Panc1 (cell line): Measurements from ENCODE around the gene HNRNPF. TPM values are rescaled to one million over a fixed set of nuclear protein-coding genes. Genes with fewer than 3 reads are reported as not detected.
"Not testable (repeated sequence)": the region's sequence is repeated elsewhere in the genome, so short reads cannot be mapped to it uniquely, and the experiment has no call there.

ENCODE experiments used
- ATAC-seq: fragments of 200-7000 bp; cut with Tn5 transposase; 2 replicates; pipeline ENCODE4 v1.9.1; 2020; ENCODE audit warnings: mild to moderate bottlenecking, moderate library complexity
- BruUV-seq: library from RNA; stranded (reverse); fragments of 400-500 nt; replicated peaks from 2 replicates; lab custom pipeline; 2021; lab: Mats Ljungman, UMichigan
- CTCF ChIA-PET: fragments of 300-600 bp; sonication (Branson Sonifier 250); formaldehyde crosslinking; loops from one replicate; lab custom pipeline; 2022; ENCODE audit warnings: antibody characterized with exemption; lab: Charles Lee
- POLR2A ChIA-PET: fragments of 300-600 bp; sonication (Branson Sonifier 250); formaldehyde crosslinking; loops from one replicate; lab custom pipeline; 2022; ENCODE audit warnings: antibody characterized with exemption; lab: Charles Lee
- DNase-seq: peaks from one replicate; pipeline ENCODE4 v3.0.0-alpha.2; 2010; ENCODE audit warnings: low read depth, low spot score
- H3K27ac ChIP-seq: 2 replicates; pipeline ENCODE4 v1.5.1; 2011; ENCODE audit warnings: mild to moderate bottlenecking, low read length, inconsistent platforms
- H3K27me3 ChIP-seq: fragments of 200-500 bp; sonication (Bioruptor generic); 2 replicates; pipeline ENCODE4 v1.6.0; 2014; ENCODE audit warnings: low read length, inconsistent platforms; ENCODE audit not compliant: control insufficient read depth, insufficient read depth
- H3K36me3 ChIP-seq: fragments of 200-500 bp; sonication (Bioruptor generic); 2 replicates; pipeline ENCODE4 v1.5.1; 2014; ENCODE audit warnings: inconsistent platforms, mild to moderate bottlenecking, low read length, moderate library complexity; ENCODE audit not compliant: control insufficient read depth, insufficient read depth
- H3K4me1 ChIP-seq: 2 replicates; pipeline ENCODE4 v1.5.1; 2011; ENCODE audit warnings: inconsistent platforms, mild to moderate bottlenecking, low read length, moderate library complexity; ENCODE audit not compliant: control insufficient read depth, insufficient read depth
- H3K4me3 ChIP-seq, 2 experiments: 2 replicates each; pipeline ENCODE4 v1.5.1; 2011 to 2012; ENCODE audit warnings: low read depth in 2 of 2, low read length in 2 of 2, mild to moderate bottlenecking in 2 of 2, inconsistent platforms in 1 of 2, moderate library complexity in 1 of 2
- H3K9me3 ChIP-seq: fragments of 200-500 bp; sonication (Bioruptor generic); 2 replicates; pipeline ENCODE4 v1.5.1; 2014; ENCODE audit warnings: low read depth, mild to moderate bottlenecking, inconsistent platforms, low read length, moderate library complexity; ENCODE audit not compliant: control insufficient read depth, insufficient read depth
- POLR2AphosphoS5 ChIP-seq: IDR thresholded peaks from 2 replicates; pipeline ENCODE4 v1.6.1; 2012; ENCODE audit warnings: mild to moderate bottlenecking, low read depth, low read length, moderate library complexity
- SIN3A ChIP-seq: IDR thresholded peaks from 2 replicates; pipeline ENCODE4 v1.6.1; 2012; ENCODE audit warnings: low read depth, mild to moderate bottlenecking, low read length, moderate library complexity, borderline replicate concordance; ENCODE audit not compliant: insufficient read depth
- TCF7L2 ChIP-seq: IDR thresholded peaks from 2 replicates; pipeline ENCODE4 v1.6.1; 2011; ENCODE audit warnings: mild to moderate bottlenecking, low read depth, low read length, inconsistent platforms
- in situ Hi-C: cut with HindIII; loops from 2 replicates; pipeline ENCODE4 v1.10.0; 2016; ENCODE audit warnings: low sequenced_read_pairs, low pct_unique_long_range_greater_than_20kb
- intact Hi-C: fragments of 100-400 bp; cut with micrococcal nuclease; formaldehyde crosslinking; loops from one replicate; pipeline ENCODE4 v1.10.0; 2022; ENCODE audit not compliant: unreplicated experiment
- total RNA-seq: library from RNA; stranded (reverse); gene quantifications from one replicate; pipeline ENCODE4 v1.2.1, GENCODE V29; 2021; ENCODE audit not compliant: unreplicated experiment
- TF ChIP-seq, protein P1 (sequence below): fragments of 450-650 bp; IDR thresholded peaks from 2 replicates; pipeline ENCODE4 v1.5.1; 2017; ENCODE audit warnings: mild to moderate bottlenecking
- TF ChIP-seq, protein P2 (sequence below), 2 experiments: IDR thresholded peaks; 2 replicates each; pipeline ENCODE4 v1.6.1; 2011 to 2012; ENCODE audit warnings: low read depth in 2 of 2, control low read depth in 1 of 2, low read length in 1 of 2, mild to moderate bottlenecking in 1 of 2, moderate library complexity in 1 of 2; ENCODE audit not compliant: insufficient read depth in 1 of 2

Gene HNRNPF
- total RNA-seq, 1 experiment from 2014 or later = 466 TPM

DNA sequence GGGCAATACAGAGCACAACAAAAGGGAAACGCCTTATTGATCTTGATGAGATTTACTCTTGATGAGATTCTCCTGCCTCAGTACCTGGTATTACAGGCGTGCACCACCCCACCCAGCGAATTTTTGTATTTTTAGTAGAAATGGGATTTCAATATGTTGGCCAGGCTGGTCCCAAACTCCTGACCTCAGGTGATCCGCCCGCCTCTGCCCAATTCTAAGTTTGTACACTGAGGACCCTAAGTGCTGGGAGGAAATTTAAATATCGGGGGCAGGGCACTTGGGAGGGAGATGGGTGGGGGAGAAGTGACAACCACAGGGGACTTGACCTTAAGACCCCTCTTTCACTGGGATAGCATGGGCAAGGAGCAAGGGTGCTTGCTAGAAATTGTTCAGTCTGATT, 14.1 kb downstream of the HNRNPF start:
- Histone ChIP-seq H3K27ac (peak overlapping the region; percentile 96), H3K27me3 (no peaks in the 10 kb centered on the region), H3K4me1 (peaks cover 38% of the 10 kb centered on the region), H3K36me3 (peaks cover 39% of the 10 kb centered on the region), H3K9me3 (no peaks in the 10 kb centered on the region), H3K4me3 (peak overlapping the region; percentile 67 to 84)
- intact Hi-C loops (no loop called here), in situ Hi-C loops (no loop called here)
- POLR2A ChIA-PET = no interaction called here
- no TSS peak for BruUV-seq
- no peak for ATAC-seq
- TF ChIP-seq, protein P1, sequence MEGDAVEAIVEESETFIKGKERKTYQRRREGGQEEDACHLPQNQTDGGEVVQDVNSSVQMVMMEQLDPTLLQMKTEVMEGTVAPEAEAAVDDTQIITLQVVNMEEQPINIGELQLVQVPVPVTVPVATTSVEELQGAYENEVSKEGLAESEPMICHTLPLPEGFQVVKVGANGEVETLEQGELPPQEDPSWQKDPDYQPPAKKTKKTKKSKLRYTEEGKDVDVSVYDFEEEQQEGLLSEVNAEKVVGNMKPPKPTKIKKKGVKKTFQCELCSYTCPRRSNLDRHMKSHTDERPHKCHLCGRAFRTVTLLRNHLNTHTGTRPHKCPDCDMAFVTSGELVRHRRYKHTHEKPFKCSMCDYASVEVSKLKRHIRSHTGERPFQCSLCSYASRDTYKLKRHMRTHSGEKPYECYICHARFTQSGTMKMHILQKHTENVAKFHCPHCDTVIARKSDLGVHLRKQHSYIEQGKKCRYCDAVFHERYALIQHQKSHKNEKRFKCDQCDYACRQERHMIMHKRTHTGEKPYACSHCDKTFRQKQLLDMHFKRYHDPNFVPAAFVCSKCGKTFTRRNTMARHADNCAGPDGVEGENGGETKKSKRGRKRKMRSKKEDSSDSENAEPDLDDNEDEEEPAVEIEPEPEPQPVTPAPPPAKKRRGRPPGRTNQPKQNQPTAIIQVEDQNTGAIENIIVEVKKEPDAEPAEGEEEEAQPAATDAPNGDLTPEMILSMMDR = no peak
- TF ChIP-seq TCF7L2 (no peak), SIN3A (no peak)
- CTCF ChIA-PET = no interaction called here
- DNase-seq = no peak

DNA sequence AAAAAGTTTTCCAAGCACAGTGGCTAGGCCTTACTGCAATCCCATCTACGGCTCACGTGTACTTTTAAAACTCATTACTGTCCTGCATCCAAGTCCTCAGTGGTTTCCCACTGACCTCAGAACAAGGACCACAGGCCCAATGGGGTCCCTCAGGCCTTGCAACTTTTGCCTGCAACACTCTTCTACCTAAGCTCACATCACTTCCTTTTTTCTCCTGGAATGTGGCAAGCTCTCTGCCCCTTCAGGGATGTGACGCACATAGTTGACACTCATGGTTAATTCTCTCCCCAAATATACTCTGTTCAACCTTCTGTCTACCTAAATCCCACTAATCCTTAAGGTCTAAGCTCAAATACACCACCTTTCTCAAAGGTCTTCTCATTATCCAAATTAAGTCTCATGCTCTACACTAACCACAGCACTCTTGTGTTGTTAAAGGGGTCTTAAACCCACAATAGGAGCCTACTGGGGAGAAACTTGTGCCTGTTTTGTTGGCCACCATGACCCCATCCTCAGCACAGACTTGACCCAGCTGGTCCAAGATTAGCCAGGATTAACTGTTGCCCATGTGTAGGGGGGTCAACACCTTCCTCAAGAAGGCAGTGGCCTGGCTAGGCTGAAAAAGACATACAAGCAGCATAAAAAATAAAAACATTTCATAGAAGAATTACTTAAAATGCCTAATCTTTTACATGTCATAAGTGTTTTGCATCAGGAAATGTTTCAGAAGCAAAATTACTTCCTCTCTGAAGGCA, 15.2 kb downstream of the HNRNPF start:
- intact Hi-C loops = no loop called here
- in situ Hi-C loops = no loop called here
- TSS peak; percentile 36 for BruUV-seq
- peaks cover 27% of the 10 kb centered on the region for H3K4me1 ChIP-seq
- H3K4me3 ChIP-seq = peak overlapping the region in 1 of 2 experiments; percentile 84; a peak in 3 of 4 replicates
- TF ChIP-seq, protein P2, sequence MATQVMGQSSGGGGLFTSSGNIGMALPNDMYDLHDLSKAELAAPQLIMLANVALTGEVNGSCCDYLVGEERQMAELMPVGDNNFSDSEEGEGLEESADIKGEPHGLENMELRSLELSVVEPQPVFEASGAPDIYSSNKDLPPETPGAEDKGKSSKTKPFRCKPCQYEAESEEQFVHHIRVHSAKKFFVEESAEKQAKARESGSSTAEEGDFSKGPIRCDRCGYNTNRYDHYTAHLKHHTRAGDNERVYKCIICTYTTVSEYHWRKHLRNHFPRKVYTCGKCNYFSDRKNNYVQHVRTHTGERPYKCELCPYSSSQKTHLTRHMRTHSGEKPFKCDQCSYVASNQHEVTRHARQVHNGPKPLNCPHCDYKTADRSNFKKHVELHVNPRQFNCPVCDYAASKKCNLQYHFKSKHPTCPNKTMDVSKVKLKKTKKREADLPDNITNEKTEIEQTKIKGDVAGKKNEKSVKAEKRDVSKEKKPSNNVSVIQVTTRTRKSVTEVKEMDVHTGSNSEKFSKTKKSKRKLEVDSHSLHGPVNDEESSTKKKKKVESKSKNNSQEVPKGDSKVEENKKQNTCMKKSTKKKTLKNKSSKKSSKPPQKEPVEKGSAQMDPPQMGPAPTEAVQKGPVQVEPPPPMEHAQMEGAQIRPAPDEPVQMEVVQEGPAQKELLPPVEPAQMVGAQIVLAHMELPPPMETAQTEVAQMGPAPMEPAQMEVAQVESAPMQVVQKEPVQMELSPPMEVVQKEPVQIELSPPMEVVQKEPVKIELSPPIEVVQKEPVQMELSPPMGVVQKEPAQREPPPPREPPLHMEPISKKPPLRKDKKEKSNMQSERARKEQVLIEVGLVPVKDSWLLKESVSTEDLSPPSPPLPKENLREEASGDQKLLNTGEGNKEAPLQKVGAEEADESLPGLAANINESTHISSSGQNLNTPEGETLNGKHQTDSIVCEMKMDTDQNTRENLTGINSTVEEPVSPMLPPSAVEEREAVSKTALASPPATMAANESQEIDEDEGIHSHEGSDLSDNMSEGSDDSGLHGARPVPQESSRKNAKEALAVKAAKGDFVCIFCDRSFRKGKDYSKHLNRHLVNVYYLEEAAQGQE (IDR thresholded peaks at IDR 0.05; ENCODE audit: insufficient read depth in 1 of 2, low read depth in 2 of 2, low read length in 1 of 2) = no peak
- TF ChIP-seq, protein P1 = no peak
- no peak for TF ChIP-seq SIN3A
- TF ChIP-seq POLR2AphosphoS5 = no peak
- TF ChIP-seq TCF7L2 = no peak
- peak overlapping the region; percentile 96 for H3K27ac ChIP-seq
- DNase-seq (no peak), ATAC-seq (no peak)
- no peaks in the 10 kb centered on the region for H3K9me3 ChIP-seq
- ChIA-PET CTCF (no interaction called here), POLR2A (interaction anchor here (0.6 to 0.7 kb wide), 3 partner anchors 9 to 38 kb away, joined by 3 to 7 read pairs (median 4); no protein-coding TSS in a partner anchor)
- peaks cover 50% of the 10 kb centered on the region for H3K36me3 ChIP-seq
- no peaks in the 10 kb centered on the region for H3K27me3 ChIP-seq

DNA sequence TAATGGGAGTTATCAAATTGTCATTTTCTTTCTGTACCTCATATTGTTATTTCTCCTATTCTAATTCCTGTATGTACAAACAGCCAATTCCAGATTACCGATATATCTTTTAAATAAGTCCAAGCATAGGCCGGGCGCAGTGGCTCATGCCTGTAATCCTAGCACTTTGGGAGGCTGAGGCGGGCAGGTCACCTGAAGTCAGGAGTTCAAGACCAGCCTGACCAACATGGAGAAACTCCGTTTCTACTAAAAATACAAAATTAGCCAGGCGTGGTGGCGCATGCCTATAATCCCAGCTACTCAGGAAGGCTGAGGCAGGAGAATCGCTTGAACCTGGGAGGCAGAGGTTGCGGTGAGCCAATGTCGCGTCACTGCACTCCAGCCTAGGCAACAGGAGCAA, 15.8 kb downstream of the HNRNPF start:
- intact Hi-C loops, H3K27me3 ChIP-seq, H3K27ac ChIP-seq, CTCF ChIA-PET, DNase-seq, POLR2A ChIA-PET, H3K9me3 ChIP-seq, ATAC-seq, in situ Hi-C loops, H3K4me3 ChIP-seq, BruUV-seq: not testable (repeated sequence)
- H3K36me3 ChIP-seq = peaks cover 55% of the 10 kb centered on the region
- H3K4me1 ChIP-seq = peaks cover 23% of the 10 kb centered on the region
